SJCRH30 (cell line): ENCODE measurements around the gene PC. TPM values are rescaled to one million over a fixed set of nuclear protein-coding genes. Genes with fewer than 3 reads are reported as not detected.
"Not testable (repeated sequence)": the region's sequence is repeated elsewhere in the genome, so short reads cannot be mapped to it uniquely, and the experiment has no call there.

ENCODE experiments used
- DNase-seq, 2 experiments: peaks; one replicate each; pipeline ENCODE4 v3.0.0-alpha.2; 2015 to 2020
- H3K27ac ChIP-seq: fragments of 250-450 bp; sonication (Bioruptor Pico); 2 replicates; pipeline ENCODE4 v1.5.1; 2020; ENCODE audit warnings: mild to moderate bottlenecking, moderate library complexity
- H3K27me3 ChIP-seq: fragments of 250-450 bp; sonication (Bioruptor Pico); 2 replicates; pipeline ENCODE4 v1.5.1; 2020; ENCODE audit warnings: mild to moderate bottlenecking, moderate library complexity
- H3K36me3 ChIP-seq: fragments of 250-450 bp; sonication (Bioruptor Pico); 2 replicates; pipeline ENCODE4 v1.5.1; 2020; ENCODE audit warnings: mild to moderate bottlenecking, moderate library complexity
- H3K4me1 ChIP-seq: fragments of 250-450 bp; sonication (Bioruptor Pico); 2 replicates; pipeline ENCODE4 v1.5.1; 2020; ENCODE audit warnings: mild to moderate bottlenecking, moderate library complexity
- H3K4me3 ChIP-seq: fragments of 250-450 bp; sonication (Bioruptor Pico); 2 replicates; pipeline ENCODE4 v1.5.1; 2020; ENCODE audit warnings: mild to moderate bottlenecking, moderate library complexity
- H3K9me3 ChIP-seq: fragments of 250-450 bp; sonication (Bioruptor Pico); replicated peaks from 2 replicates; pipeline ENCODE4 v1.5.1; 2020; ENCODE audit warnings: mild to moderate bottlenecking, moderate library complexity
- total RNA-seq: library from RNA; depleted of rRNA; stranded (reverse); fragments of >200 nt; shearing (Covaris generic); gene quantifications from 2 replicates; pipeline ENCODE4 v1.2.3, GENCODE V29; 2014

Gene PC
- total RNA-seq, 1 experiment from 2014 or later: 22.9 TPM

- Histone ChIP-seq H3K9me3 (no peaks in the 10 kb centered on the region), H3K4me1 (no peaks in the 10 kb centered on the region; the same call in 1 of the 2 replicates), H3K27me3 (no peaks in the 10 kb centered on the region), H3K36me3 (no peaks in the 10 kb centered on the region), H3K27ac (no peak overlapping the region), H3K4me3 (no peak overlapping the region)
- no peak for DNase-seq
Observed at GRCh38 chr11:66973956-66974580, 15.9 kb upstream of the PC start.

- Histone ChIP-seq H3K4me3 (no peak overlapping the region), H3K4me1 (no peaks in the 10 kb centered on the region; the same call in 1 of the 2 replicates), H3K27me3 (no peaks in the 10 kb centered on the region), H3K27ac (no peak overlapping the region), H3K9me3 (no peaks in the 10 kb centered on the region), H3K36me3 (no peaks in the 10 kb centered on the region)
- no peak for DNase-seq
Observed at GRCh38 chr11:66971488-66971887, 13.3 kb upstream of the PC start.

GRCh38 chr11:66970807-66971442, 12.7 kb upstream of the PC start:
- Histone ChIP-seq H3K9me3 (no peaks in the 10 kb centered on the region), H3K27ac (no peak overlapping the region), H3K36me3 (no peaks in the 10 kb centered on the region), H3K4me1 (no peaks in the 10 kb centered on the region; the same call in 1 of the 2 replicates), H3K27me3 (no peaks in the 10 kb centered on the region), H3K4me3 (no peak overlapping the region)
- DNase-seq: peak in 1 of 2 experiments; percentile 38

- no peak overlapping the region for H3K4me3 ChIP-seq
- no peaks in the 10 kb centered on the region for H3K9me3 ChIP-seq
- DNase-seq: no peak
- H3K36me3 ChIP-seq: no peaks in the 10 kb centered on the region
- H3K4me1 ChIP-seq: no peaks in the 10 kb centered on the region; the same call in 1 of the 2 replicates
- no peak overlapping the region for H3K27ac ChIP-seq
- no peaks in the 10 kb centered on the region for H3K27me3 ChIP-seq
Observed at GRCh38 chr11:66970371-66970806, 12.2 kb upstream of the PC start.

- Histone ChIP-seq H3K9me3 (no peaks in the 10 kb centered on the region), H3K4me1 (no peaks in the 10 kb centered on the region; the same call in 1 of the 2 replicates), H3K27ac (no peak overlapping the region), H3K27me3 (no peaks in the 10 kb centered on the region), H3K36me3 (no peaks in the 10 kb centered on the region), H3K4me3 (no peak overlapping the region)
- DNase-seq: no peak
Observed at GRCh38 chr11:66969584-66970225, 11.5 kb upstream of the PC start.

- Histone ChIP-seq H3K36me3 (no peaks in the 10 kb centered on the region), H3K4me1 (no peaks in the 10 kb centered on the region; the same call in 1 of the 2 replicates), H3K9me3 (no peaks in the 10 kb centered on the region), H3K27me3 (no peaks in the 10 kb centered on the region), H3K27ac (no peak overlapping the region), H3K4me3 (no peak overlapping the region)
- no peak for DNase-seq
Observed at GRCh38 chr11:66967670-66968425, 9.7 kb upstream of the PC start.

GRCh38 chr11:66966351-66966750, 8.2 kb upstream of the PC start:
- H3K9me3 ChIP-seq: no peaks in the 10 kb centered on the region
- no peak overlapping the region for H3K4me3 ChIP-seq
- no peaks in the 10 kb centered on the region for H3K36me3 ChIP-seq
- H3K27me3 ChIP-seq: no peaks in the 10 kb centered on the region
- H3K4me1 ChIP-seq: no peaks in the 10 kb centered on the region; the same call in 1 of the 2 replicates
- DNase-seq: no peak
- H3K27ac ChIP-seq: no peak overlapping the region

- DNase-seq: no peak
- H3K9me3 ChIP-seq: no peaks in the 10 kb centered on the region
- H3K4me1 ChIP-seq: peaks cover under 1% of the 10 kb centered on the region; the same call in 1 of the 2 replicates
- H3K27ac ChIP-seq: no peak overlapping the region
- H3K4me3 ChIP-seq: no peak overlapping the region
- H3K27me3 ChIP-seq: no peaks in the 10 kb centered on the region
- H3K36me3 ChIP-seq: no peaks in the 10 kb centered on the region
Observed at GRCh38 chr11:66964495-66964894, 6.3 kb upstream of the PC start.

GRCh38 chr11:66962801-66963200, 4.6 kb upstream of the PC start:
- Histone ChIP-seq H3K9me3 (no peaks in the 10 kb centered on the region), H3K27ac (no peak overlapping the region), H3K27me3 (no peaks in the 10 kb centered on the region), H3K36me3 (no peaks in the 10 kb centered on the region), H3K4me3 (no peak overlapping the region), H3K4me1 (peaks cover 8% of the 10 kb centered on the region; the same call in 1 of the 2 replicates)
- no peak for DNase-seq

GRCh38 chr11:66962247-66962646, 4.1 kb upstream of the PC start:
- H3K9me3 ChIP-seq: no peaks in the 10 kb centered on the region
- H3K27ac ChIP-seq: no peak overlapping the region
- peaks cover 11% of the 10 kb centered on the region for H3K4me1 ChIP-seq
- DNase-seq: no peak
- H3K36me3 ChIP-seq: no peaks in the 10 kb centered on the region
- no peaks in the 10 kb centered on the region for H3K27me3 ChIP-seq
- no peak overlapping the region for H3K4me3 ChIP-seq

GRCh38 chr11:66961691-66962213, 3.6 kb upstream of the PC start:
- not testable (repeated sequence) for H3K4me3 ChIP-seq, H3K27me3 ChIP-seq, DNase-seq, H3K27ac ChIP-seq, H3K9me3 ChIP-seq, H3K36me3 ChIP-seq
- H3K4me1 ChIP-seq: peaks cover 11% of the 10 kb centered on the region

GRCh38 chr11:66958956-66959274, 732 bp upstream of the PC start:
- H3K9me3 ChIP-seq: no peaks in the 10 kb centered on the region
- peak overlapping the region; percentile 1; the same call in 1 of the 2 replicates for H3K27ac ChIP-seq
- no peak for DNase-seq
- no peaks in the 10 kb centered on the region for H3K27me3 ChIP-seq
- peak overlapping the region; percentile 39 for H3K4me3 ChIP-seq
- peaks cover 11% of the 10 kb centered on the region for H3K4me1 ChIP-seq
- no peaks in the 10 kb centered on the region for H3K36me3 ChIP-seq

GRCh38 chr11:66957971-66958231, 282 bp downstream of the PC start:
- Histone ChIP-seq H3K27ac (peak overlapping the region; percentile 82), H3K27me3 (no peaks in the 10 kb centered on the region), H3K36me3 (no peaks in the 10 kb centered on the region), H3K4me3 (peak overlapping the region; percentile 90), H3K9me3 (no peaks in the 10 kb centered on the region), H3K4me1 (peaks cover 13% of the 10 kb centered on the region)
- DNase-seq: no peak

GRCh38 chr11:66956689-66957290, 1.4 kb downstream of the PC start:
- Histone ChIP-seq H3K36me3 (no peaks in the 10 kb centered on the region), H3K9me3 (no peaks in the 10 kb centered on the region), H3K27me3 (no peaks in the 10 kb centered on the region), H3K27ac (no peak overlapping the region), H3K4me1 (peaks cover 25% of the 10 kb centered on the region), H3K4me3 (no peak overlapping the region)
- no peak for DNase-seq
